Esophagus (tissue), 2 donors: Measurements from ENCODE around the gene LCE6A. TPM values are rescaled to one million over a fixed set of nuclear protein-coding genes. Genes with fewer than 3 reads are reported as not detected.

Source experiments
- H3K27ac ChIP-seq, 2 donors: one replicate each; pipeline ENCODE4 v1.5.1; 2013; ENCODE audit warnings: low read depth in 2 of 2, mild to moderate bottlenecking in 2 of 2, inconsistent platforms in 1 of 2, low read length in 1 of 2, moderate library complexity in 1 of 2
- H3K27me3 ChIP-seq, 2 donors: one replicate each; pipeline ENCODE4 v1.6.1; 2013; ENCODE audit warnings: low read length in 2 of 2, control low read depth in 1 of 2, mild to moderate bottlenecking in 1 of 2; ENCODE audit not compliant: insufficient read depth in 2 of 2, control insufficient read depth in 1 of 2
- H3K36me3 ChIP-seq, 2 donors: one replicate each; pipeline ENCODE4 v1.6.1; 2013; ENCODE audit warnings: low read length in 1 of 2; ENCODE audit not compliant: control insufficient read depth in 2 of 2, insufficient read depth in 2 of 2
- H3K4me1 ChIP-seq, 2 donors: one replicate each; pipeline ENCODE4 v1.6.1; 2013; ENCODE audit warnings: low read length in 1 of 2; ENCODE audit not compliant: control insufficient read depth in 2 of 2, insufficient read depth in 2 of 2
- H3K4me3 ChIP-seq, 2 donors: one replicate each; pipeline ENCODE4 v1.5.1; 2013; ENCODE audit warnings: low read length in 2 of 2, mild to moderate bottlenecking in 2 of 2, low read depth in 1 of 2, moderate library complexity in 1 of 2
- H3K9me3 ChIP-seq, 2 donors: one replicate each; pipeline ENCODE4 v1.6.1; 2013; ENCODE audit warnings: mild to moderate bottlenecking in 2 of 2, low read depth in 1 of 2, low read length in 1 of 2, moderate library complexity in 1 of 2; ENCODE audit not compliant: control insufficient read depth in 2 of 2, insufficient read depth in 1 of 2
- WGBS, 2 donors: extraction: QIAGEN DNeasy Blood & Tissue Kit; methylation state at CpG; one replicate each; pipeline ENCODE4 v1.1.7; 2013; 5-methylcytosine and 5-hydroxymethylcytosine counted together
- polyA plus RNA-seq, 2 donors: library from polyadenylated mRNA; stranded (reverse); fragments of 200-250 nt; gene quantifications; one replicate each; pipeline ENCODE4 v1.2.3, GENCODE V29; 2013
- donor health status: healthy with polysubstance abuse.
- donor health status: Bipolar disorder and iron deficiency.

LCE6A gene
- polyA plus RNA-seq, 2 donors = not detected

- WGBS, 2 donors = 51 to 54% methylated on average over 17 of the region's 17 CpGs
These were observed 28.4 kb downstream of the LCE6A start for GRCh38 chr1:152870831-152871730.

GRCh38 chr1:152871731-152872126 is 29.1 kb downstream of the LCE6A start:
- Histone ChIP-seq H3K27ac (no peak overlapping the region), H3K36me3 (no peaks in the 10 kb centered on the region), H3K27me3 (no peaks in the 10 kb centered on the region), H3K4me1 (no peaks in the 10 kb centered on the region), H3K4me3 (no peak overlapping the region), H3K9me3 (no peaks in the 10 kb centered on the region)
- WGBS, 2 donors = 87 to 92% methylated on average over 6 of the region's 6 CpGs

More at GRCh38 chr1:152870831-152871730, 28.4 kb downstream of the LCE6A start:
- Histone ChIP-seq H3K36me3 (no peaks in the 10 kb centered on the region), H3K4me3 (no peak overlapping the region), H3K27me3 (no peaks in the 10 kb centered on the region), H3K4me1 (no peaks in the 10 kb centered on the region), H3K9me3 (no peaks in the 10 kb centered on the region), H3K27ac (no peak overlapping the region)

DNA sequence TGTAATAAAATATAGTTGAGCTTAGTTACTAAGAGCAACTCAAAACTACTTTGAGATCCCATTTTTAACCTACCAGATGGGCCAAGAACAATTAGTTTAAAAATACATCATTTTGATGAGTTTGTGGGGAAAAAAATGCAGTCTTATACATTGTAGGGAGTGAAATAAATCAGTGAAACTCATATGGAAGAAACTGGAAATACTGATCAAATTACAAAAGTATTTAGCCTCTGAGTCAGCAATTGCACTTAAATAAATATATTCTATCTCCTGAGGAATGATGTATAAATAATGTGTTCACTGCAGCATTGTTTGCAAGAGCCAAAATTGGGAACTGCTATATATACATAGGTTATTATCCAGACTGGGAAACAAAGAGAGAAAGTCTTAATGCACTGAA is 30.8 kb downstream of the LCE6A start:
- no peak overlapping the region for H3K4me3 ChIP-seq
- H3K27ac ChIP-seq = no peak overlapping the region
- H3K9me3 ChIP-seq = no peaks in the 10 kb centered on the region
- H3K27me3 ChIP-seq = no peaks in the 10 kb centered on the region
- H3K4me1 ChIP-seq = no peaks in the 10 kb centered on the region
- no peaks in the 10 kb centered on the region for H3K36me3 ChIP-seq

DNA sequence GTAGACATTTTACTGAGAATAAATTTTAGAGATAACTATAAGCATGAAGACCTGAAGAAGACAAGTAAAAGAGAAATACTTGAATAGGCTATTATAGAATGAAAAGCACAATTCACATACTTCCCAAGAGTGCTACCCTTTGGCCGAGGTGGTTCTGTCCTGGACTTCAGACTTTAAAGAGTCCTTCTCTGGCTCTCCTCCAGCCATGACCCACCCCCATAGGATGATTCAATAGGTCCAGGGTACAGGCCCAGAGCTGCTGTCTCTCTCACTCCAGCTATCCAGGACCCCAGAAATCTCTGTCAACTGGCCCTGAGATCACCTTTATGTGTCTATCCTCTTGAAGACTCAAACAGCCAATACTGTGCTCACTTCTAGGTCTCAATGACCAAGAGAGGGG is 34.2 kb downstream of the LCE6A start:
- Histone ChIP-seq H3K4me3 (no peak overlapping the region), H3K9me3 (no peaks in the 10 kb centered on the region), H3K27me3 (no peaks in the 10 kb centered on the region), H3K36me3 (no peaks in the 10 kb centered on the region), H3K27ac (no peak overlapping the region), H3K4me1 (peaks cover 0 to 5% of the 10 kb centered on the region in 2 donors)
- 71 to 86% methylated on average over 1 of the region's 1 CpG for WGBS, 2 donors

GRCh38 chr1:152878042-152878441 is 35.4 kb downstream of the LCE6A start, which contains the start of gene SMCP:
SMCP (plus strand) TSS chr1:152878322; CDS start chr1:152884423, 6,101 bp downstream.
- peaks cover 0 to 5% of the 10 kb centered on the region in 2 donors for H3K4me1 ChIP-seq
- WGBS, 2 donors = 27 to 34% methylated on average over 1 of the region's 1 CpG
- no peaks in the 10 kb centered on the region for H3K27me3 ChIP-seq
- no peak within 1 kb of the TSS for H3K4me3 ChIP-seq
- no peaks in the 10 kb centered on the region for H3K36me3 ChIP-seq
- H3K27ac ChIP-seq = peak within 1 kb of the TSS in 1 of 2 donors; percentile 34
- no peaks in the 10 kb centered on the region for H3K9me3 ChIP-seq

DNA sequence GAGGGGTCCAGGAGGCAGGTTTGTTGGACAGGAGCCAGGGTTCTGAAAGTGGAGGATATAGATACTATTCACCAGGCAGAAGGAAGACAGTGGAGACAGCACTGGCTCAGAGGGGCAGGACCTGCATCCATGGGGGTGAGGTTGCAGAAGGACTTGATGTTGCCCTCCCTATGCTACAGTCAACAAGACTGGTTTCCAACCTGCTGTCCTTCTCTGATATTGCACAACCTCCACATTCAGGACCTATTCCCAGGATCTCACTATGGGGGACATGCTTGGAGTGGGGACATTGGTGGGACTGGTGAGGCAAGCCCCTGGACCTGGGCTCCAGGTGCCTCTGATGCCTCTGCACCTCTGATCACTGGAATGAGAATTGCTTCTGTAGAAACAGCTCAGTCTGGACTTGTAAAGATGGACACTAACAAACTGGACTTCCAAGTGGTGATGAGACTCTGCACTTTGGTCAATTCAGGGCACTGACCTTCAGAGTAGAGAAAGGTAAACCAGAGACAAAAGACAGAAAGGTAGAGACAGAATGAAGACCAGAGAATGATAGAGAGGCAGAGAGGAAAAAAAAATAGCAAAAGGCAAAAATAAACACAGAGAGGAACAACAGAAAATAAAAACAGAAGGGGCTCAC is 37.0 kb downstream of the LCE6A start:
- Histone ChIP-seq H3K9me3 (no peaks in the 10 kb centered on the region), H3K4me1 (peaks cover 0 to 13% of the 10 kb centered on the region in 2 donors), H3K27ac (peak overlapping the region; percentile 36 to 91), H3K36me3 (no peaks in the 10 kb centered on the region), H3K27me3 (no peaks in the 10 kb centered on the region), H3K4me3 (no peak overlapping the region)

GRCh38 chr1:152880316-152880715 is 37.7 kb downstream of the LCE6A start:
- H3K4me3 ChIP-seq = no peak overlapping the region
- H3K4me1 ChIP-seq = peaks cover 0 to 13% of the 10 kb centered on the region in 2 donors
- no peaks in the 10 kb centered on the region for H3K27me3 ChIP-seq
- H3K36me3 ChIP-seq = no peaks in the 10 kb centered on the region
- 55 to 56% methylated on average over 4 of the region's 4 CpGs for whole genome bisulfite sequencing, 2 donors
- peak overlapping the region; percentile 36 to 91 for H3K27ac ChIP-seq
- H3K9me3 ChIP-seq = no peaks in the 10 kb centered on the region

GRCh38 chr1:152880907-152881306 is 38.3 kb downstream of the LCE6A start:
- no peak overlapping the region for H3K4me3 ChIP-seq
- H3K27ac ChIP-seq = peak overlapping the region; percentile 36 to 91
- peaks cover 0 to 13% of the 10 kb centered on the region in 2 donors for H3K4me1 ChIP-seq
- H3K9me3 ChIP-seq = no peaks in the 10 kb centered on the region
- H3K27me3 ChIP-seq = no peaks in the 10 kb centered on the region
- no peaks in the 10 kb centered on the region for H3K36me3 ChIP-seq
- WGBS, 2 donors = 48 to 52% methylated on average over 5 of the region's 5 CpGs

DNA sequence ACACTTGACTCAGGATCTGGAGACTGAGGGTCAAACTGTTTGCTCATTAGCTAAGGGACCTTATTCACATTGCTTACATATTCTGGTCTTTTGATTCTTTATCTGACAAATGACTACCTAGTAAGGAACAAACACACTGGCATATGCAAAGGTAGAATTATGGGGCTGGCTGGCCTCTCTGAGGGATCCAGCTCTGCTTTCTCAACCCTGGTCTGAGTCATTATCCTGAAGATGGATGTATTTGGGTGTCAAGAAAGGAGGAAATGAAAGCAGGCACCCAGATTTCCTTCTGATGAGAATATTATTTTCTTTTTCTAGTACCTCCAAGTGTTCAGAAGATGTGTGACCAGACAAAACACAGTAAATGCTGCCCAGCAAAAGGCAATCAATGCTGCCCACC is 41.4 kb downstream of the LCE6A start:
- H3K4me1 ChIP-seq = peaks cover 0 to 20% of the 10 kb centered on the region in 2 donors
- no peak overlapping the region for H3K4me3 ChIP-seq
- no peaks in the 10 kb centered on the region for H3K27me3 ChIP-seq
- H3K36me3 ChIP-seq = no peaks in the 10 kb centered on the region
- H3K9me3 ChIP-seq = no peaks in the 10 kb centered on the region
- peak overlapping the region; percentile 21 to 29 for H3K27ac ChIP-seq
